Common myeloid progenitor, CD34-positive (primary cell): ENCODE measurements around the gene PIM2.
A peak's percentile ranks its signal among the peaks of the same experiment; 100 is the strongest.

ENCODE experiments used
- CTCF ChIA-PET: fragments of 350-600 bp; sonication (Branson Sonifier 250); formaldehyde crosslinking; loops from one replicate; lab custom pipeline; 2021; ENCODE audit warnings: antibody characterized with exemption; lab: Charles Lee
- POLR2A ChIA-PET: fragments of 350-600 bp; sonication (Branson Sonifier 250); formaldehyde crosslinking; loops from one replicate; lab custom pipeline; 2021; ENCODE audit warnings: antibody characterized with exemption; lab: Charles Lee
- DNase-seq, 3 donors: peaks; one replicate each; pipeline versions ENCODE4 v3.0.0 to v3.0.0-alpha.2; 2013
- H3K27ac ChIP-seq, 2 experiments: 1 replicate in 1 of 2; 2 replicates in 1 of 2; pipeline ENCODE4 v1.7.0; 2013; ENCODE audit warnings: inconsistent platforms in 2 of 2, low read length in 2 of 2, mild to moderate bottlenecking in 2 of 2, low read depth in 1 of 2, moderate library complexity in 1 of 2; ENCODE audit not compliant: severe bottlenecking in 2 of 2, insufficient read depth in 1 of 2, poor library complexity in 1 of 2
- H3K27me3 ChIP-seq, 5 experiments: replicated peaks in 2 of 5; 1 replicate in 3 of 5; 2 replicates in 2 of 5; pipeline versions ENCODE4 v1.6.1 to v1.7.0; 2013; ENCODE audit warnings: low read length in 4 of 5, mild to moderate bottlenecking in 2 of 5, moderate library complexity in 2 of 5, inconsistent platforms in 1 of 5; ENCODE audit not compliant: insufficient read depth in 5 of 5, control insufficient read depth in 4 of 5
- H3K36me3 ChIP-seq, 4 experiments: 1 replicate in 2 of 4; 2 replicates in 2 of 4; pipeline versions ENCODE4 v1.6.1 to v1.7.0; 2013; ENCODE audit warnings: low read length in 3 of 4, control low read depth in 1 of 4, mild to moderate bottlenecking in 1 of 4; ENCODE audit not compliant: control insufficient read depth in 4 of 4, insufficient read depth in 4 of 4
- H3K4me1 ChIP-seq, 4 experiments: 1 replicate in 3 of 4; 2 replicates in 1 of 4; pipeline versions ENCODE4 v1.6.1 to v1.7.1; 2013; ENCODE audit warnings: low read length in 3 of 4, mild to moderate bottlenecking in 3 of 4, control low read depth in 1 of 4, inconsistent platforms in 1 of 4, moderate library complexity in 1 of 4; ENCODE audit not compliant: control insufficient read depth in 4 of 4, insufficient read depth in 4 of 4; ENCODE audit errors: control extremely low read depth in 1 of 4
- H3K4me3 ChIP-seq, 7 experiments: 1 replicate in 4 of 7; 2 replicates in 3 of 7; pipeline versions ENCODE4 v1.5.1 to v1.7.0; 2013; ENCODE audit warnings: mild to moderate bottlenecking in 7 of 7, low read length in 6 of 7, moderate library complexity in 6 of 7, inconsistent platforms in 2 of 7, low read depth in 2 of 7, control low read depth in 1 of 7; ENCODE audit not compliant: insufficient read depth in 4 of 7, control insufficient read depth in 1 of 7; ENCODE audit errors: extremely low read depth in 1 of 7
- H3K9me3 ChIP-seq, 5 experiments: 1 replicate in 4 of 5; 2 replicates in 1 of 5; pipeline versions ENCODE4 v1.6.1 to v1.7.1; 2013; ENCODE audit warnings: low read length in 4 of 5, mild to moderate bottlenecking in 2 of 5, inconsistent platforms in 1 of 5, low read depth in 1 of 5, moderate library complexity in 1 of 5; ENCODE audit not compliant: control insufficient read depth in 4 of 5, insufficient read depth in 2 of 5; ENCODE audit errors: control extremely low read depth in 1 of 5
- WGBS: methylation state at CpG from one replicate; pipeline ENCODE4 v1.1.5; 2013; ENCODE audit not compliant: insufficient coverage; 5-methylcytosine and 5-hydroxymethylcytosine counted together

Gene PIM2

DNA sequence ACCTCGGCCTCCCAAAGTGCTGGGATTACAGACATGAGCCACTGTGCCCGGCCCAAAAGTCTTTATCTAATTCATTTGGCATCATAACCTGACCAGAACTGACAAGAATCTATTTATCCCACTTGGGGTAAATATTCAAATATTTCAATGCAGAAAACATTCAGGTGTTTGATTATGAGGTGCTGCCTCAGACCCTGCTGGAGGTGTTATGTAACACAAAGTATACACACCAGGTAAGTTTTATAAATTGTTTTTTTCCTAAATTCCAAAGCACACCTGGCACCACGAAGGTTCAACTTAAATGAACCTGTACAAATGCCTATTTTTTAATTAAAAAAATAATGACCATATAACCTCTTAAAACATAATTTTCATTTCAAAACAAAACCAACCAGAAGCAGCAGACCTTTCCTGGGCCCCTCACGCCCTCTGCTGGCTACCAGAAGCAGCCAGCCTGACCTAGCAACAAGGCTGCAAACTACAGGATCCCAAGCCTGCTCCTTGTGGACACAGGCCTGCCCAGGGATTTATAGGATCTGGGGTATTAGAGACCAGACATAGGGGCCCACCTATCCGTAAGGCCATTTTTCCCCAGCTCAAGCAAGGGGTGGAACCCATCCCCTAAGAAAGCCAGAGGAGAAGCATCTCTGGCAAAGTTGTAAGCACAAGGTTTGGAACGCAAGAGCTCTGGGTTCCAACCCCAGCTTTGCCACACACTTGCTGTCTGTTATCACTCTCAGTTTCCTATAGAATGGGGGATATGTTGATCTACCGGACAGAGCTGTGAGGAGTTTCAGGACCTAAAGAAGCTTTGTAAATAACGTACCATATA, 26.9 kb upstream of the PIM2 start:
- DNase-seq: peak; percentile 30 to 59 (median 50)
- no peaks in the 10 kb centered on the region for H3K27me3 ChIP-seq
- peak overlapping the region in 1 of 2 experiments; percentile 34 for H3K27ac ChIP-seq
- CTCF ChIA-PET: interaction anchor here (0.6 to 3.5 kb wide), 13 partner anchors 9 to 314 kb away, joined by 3 to 24 read pairs (median 5); partner anchors contain the start of gene OTUD5
- POLR2A ChIA-PET: interaction anchor here (0.8 to 1.3 kb wide), 2 partner anchors 9 to 26 kb away, joined by 3 to 5 read pairs; no protein-coding TSS in a partner anchor
- no peak overlapping the region for H3K4me3 ChIP-seq
- no peaks in the 10 kb centered on the region for H3K9me3 ChIP-seq
- 48% methylated on average over 5 of the region's 8 CpGs for WGBS
- peaks cover 0 to 11% (median 3%) of the 10 kb centered on the region in 4 experiments for H3K36me3 ChIP-seq
- peaks cover 0 to 31% (median 27%) of the 10 kb centered on the region in 4 experiments for H3K4me1 ChIP-seq

- peak overlapping the region in 1 of 2 experiments; percentile 37 for H3K27ac ChIP-seq
- no peak overlapping the region for H3K4me3 ChIP-seq
- H3K4me1 ChIP-seq: peaks cover 15 to 59% (median 54%) of the 10 kb centered on the region in 4 experiments
- ChIA-PET CTCF (interaction anchor here (1.0 to 1.3 kb wide), 2 partner anchors 22 to 31 kb away, joined by 3 to 5 read pairs; partner anchors contain the start of gene SLC35A2), POLR2A (no interaction called here)
- no peaks in the 10 kb centered on the region for H3K9me3 ChIP-seq
- DNase-seq: no peak
- H3K27me3 ChIP-seq: peaks cover 0 to 4% (median 0%) of the 10 kb centered on the region in 5 experiments
- H3K36me3 ChIP-seq: peaks cover 0 to 9% (median under 1%) of the 10 kb centered on the region in 4 experiments
- 80% methylated on average over 1 of the region's 2 CpGs for WGBS
These were observed 24.1 kb upstream of the PIM2 start for GRCh38 chrX:48942895-48943294.

- DNase-seq: peak in 2 of 3 donors; percentile 60 to 62
- Histone ChIP-seq H3K4me3 (peak overlapping the region in 2 of 7 experiments; percentile 4 to 23), H3K9me3 (no peaks in the 10 kb centered on the region), H3K27me3 (peaks cover 0 to 4% (median 0%) of the 10 kb centered on the region in 5 experiments), H3K36me3 (peaks cover 0 to 9% (median under 1%) of the 10 kb centered on the region in 4 experiments), H3K27ac (peak overlapping the region in 1 of 2 experiments; percentile 80), H3K4me1 (peaks cover 21 to 76% (median 70%) of the 10 kb centered on the region in 4 experiments)
- CTCF ChIA-PET: interaction anchor here (0.6 to 2.0 kb wide), 3 partner anchors 13 to 43 kb away, joined by 5 to 9 read pairs (median 5); no protein-coding TSS in a partner anchor
- WGBS: 80% methylated on average over 2 of the region's 2 CpGs
- POLR2A ChIA-PET: interaction anchor here (1.0 kb wide), 1 partner anchor 12 kb away, joined by 3 read pairs; no protein-coding TSS in a partner anchor
These were observed 21.7 kb upstream of the PIM2 start for GRCh38 chrX:48940404-48940955.

GRCh38 chrX:48939524-48940228, 20.9 kb upstream of the PIM2 start:
- Histone ChIP-seq H3K27ac (peak overlapping the region; percentile 62 to 80), H3K4me3 (peak overlapping the region in 1 of 7 experiments; percentile 38), H3K36me3 (peaks cover under 1 to 13% (median 5%) of the 10 kb centered on the region in 4 experiments), H3K9me3 (no peaks in the 10 kb centered on the region), H3K27me3 (peaks cover 0 to 4% (median 0%) of the 10 kb centered on the region in 5 experiments), H3K4me1 (peaks cover 22 to 81% (median 77%) of the 10 kb centered on the region in 4 experiments)
- ChIA-PET POLR2A (interaction anchor here (1.0 to 1.7 kb wide), 2 partner anchors 13 to 104 kb away, joined by 3 to 6 read pairs; partner anchors contain the start of gene TFE3), CTCF (interaction anchor here (1.1 to 2.0 kb wide), 4 partner anchors 12 to 42 kb away, joined by 3 to 9 read pairs (median 5); partner anchors contain the start of genes PQBP1 and TIMM17B)
- peak in 2 of 3 donors; percentile 31 to 46 for DNase-seq
- 46% methylated on average over 3 of the region's 3 CpGs for WGBS

DNA sequence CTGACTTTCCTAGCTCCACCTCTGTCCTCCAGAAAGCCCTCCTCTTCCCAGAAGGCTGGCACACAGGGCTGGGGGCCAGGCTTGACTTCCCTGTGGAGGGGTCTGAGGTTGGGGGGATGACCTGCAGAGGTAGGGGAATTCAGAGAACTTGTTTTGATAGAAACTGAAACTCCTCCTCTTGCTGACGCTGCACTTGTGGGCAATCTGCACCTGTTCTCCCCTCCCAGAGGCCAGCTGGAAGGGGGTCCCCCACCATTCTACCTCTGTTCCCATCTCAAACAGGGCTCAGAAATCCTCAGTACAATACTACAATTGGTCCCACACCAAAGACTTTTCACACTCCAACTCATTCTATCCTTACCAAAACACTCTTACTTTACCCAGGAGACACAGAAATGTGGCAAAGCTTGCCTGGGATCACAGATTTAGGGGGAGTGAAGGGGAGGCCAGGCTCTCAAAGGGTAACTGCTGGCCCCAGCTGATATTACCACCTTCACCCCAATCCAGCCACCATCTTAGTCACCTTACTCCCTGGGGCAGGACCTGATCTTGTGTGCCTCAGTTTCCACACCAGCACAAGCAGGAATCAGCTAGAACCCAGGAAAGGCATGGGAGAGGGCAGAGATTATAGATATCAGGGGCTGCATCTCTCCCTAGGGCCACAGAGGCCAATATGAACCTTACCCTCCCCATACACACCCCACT, 20.0 kb upstream of the PIM2 start:
- Histone ChIP-seq H3K4me3 (peak overlapping the region in 1 of 7 experiments; percentile 33), H3K36me3 (peaks cover 6 to 21% (median 11%) of the 10 kb centered on the region in 4 experiments), H3K27me3 (peaks cover 0 to 4% (median 0%) of the 10 kb centered on the region in 5 experiments), H3K9me3 (no peaks in the 10 kb centered on the region), H3K27ac (peak overlapping the region; percentile 62 to 80), H3K4me1 (peaks cover 22 to 79% (median 76%) of the 10 kb centered on the region in 4 experiments)
- ChIA-PET POLR2A (interaction anchor here (0.6 to 2.2 kb wide), 5 partner anchors 20 to 303 kb away, joined by 3 to 12 read pairs (median 5); partner anchors contain the start of genes PIM2, SLC35A2 and TFE3), CTCF (interaction anchor here (0.6 to 1.7 kb wide), 6 partner anchors 8 to 369 kb away, joined by 3 to 5 read pairs (median 3); partner anchors contain the start of genes PQBP1 and TIMM17B)
- DNase-seq: peak; percentile 52 to 87 (median 86)
- 100% methylated on average over 1 of the region's 1 CpG for WGBS
